H1 (cell line): ENCODE results near the gene CAMK2A. TPM values are rescaled to one million over a fixed set of nuclear protein-coding genes. Genes with fewer than 3 reads are reported as not detected.
A peak's percentile ranks its signal among the peaks of the same experiment; 100 is the strongest.

Source experiments
- CTBP2 ChIP-seq: IDR thresholded peaks from 2 replicates; pipeline ENCODE4 v1.7.0; 2011; ENCODE audit warnings: borderline replicate concordance, mild to moderate bottlenecking, moderate library complexity, mixed read lengths, low read length; ENCODE audit not compliant: insufficient read depth, insufficient read length
- EGR1 ChIP-seq: IDR thresholded peaks from 2 replicates; pipeline ENCODE4 v1.6.1; 2011; ENCODE audit warnings: low read depth, low read length, borderline replicate concordance
- EP300 ChIP-seq, 2 experiments: IDR thresholded peaks; 1 replicate in 1 of 2; 2 replicates in 1 of 2; pipeline ENCODE4 v1.6.1; 2011 to 2012; ENCODE audit warnings: low read depth in 2 of 2, low read length in 2 of 2, mild to moderate bottlenecking in 2 of 2, borderline replicate concordance in 1 of 2, inconsistent platforms in 1 of 2, moderate library complexity in 1 of 2
- EZH2 ChIP-seq: fragments of 200-600 bp; sonication (generic); IDR thresholded peaks from 2 replicates; pipeline ENCODE4 v1.7.1; 2012; ENCODE audit warnings: low read depth, mild to moderate bottlenecking, moderate library complexity, low read length, inconsistent platforms; ENCODE audit not compliant: severe bottlenecking
- KDM4A ChIP-seq: IDR thresholded peaks from one replicate; pipeline ENCODE4 v1.7.1; 2012; ENCODE audit warnings: low read depth, mild to moderate bottlenecking, moderate library complexity, low read length, inconsistent platforms; ENCODE audit not compliant: severe bottlenecking
- NRF1 ChIP-seq: IDR thresholded peaks from 2 replicates; pipeline ENCODE4 v1.6.1; 2011; ENCODE audit warnings: mild to moderate bottlenecking, low read depth, low read length, improper control_type of control experiment
- POLR2A ChIP-seq, 2 experiments: IDR thresholded peaks; 1 replicate in 1 of 2; 2 replicates in 1 of 2; pipeline ENCODE4 v1.6.1; 2011; ENCODE audit warnings: low read depth in 2 of 2, low read length in 2 of 2, mild to moderate bottlenecking in 2 of 2; ENCODE audit errors: control extremely low read depth in 1 of 2
- SIN3A ChIP-seq, 2 experiments: IDR thresholded peaks in 1 of 2; conservative IDR thresholded peaks in 1 of 2; 2 replicates each; pipeline ENCODE4 v1.6.1; 2011 to 2012; ENCODE audit warnings: low read length in 2 of 2, improper control_type of control experiment in 1 of 2, low read depth in 1 of 2, mild to moderate bottlenecking in 1 of 2
- TBP ChIP-seq: IDR thresholded peaks from 2 replicates; pipeline ENCODE4 v1.6.1; 2011; ENCODE audit warnings: low read depth, low read length, improper control_type of control experiment
- polyA plus RNA-seq, 7 experiments: library from polyadenylated mRNA; depleted of rRNA in 3 of 7; stranded (reverse) in 5 of 7; unstranded in 2 of 7; fragments of >200 nt in 5 of 7; fragments of 200-250 nt in 2 of 7; gene quantifications; 1 replicate in 5 of 7; 2 replicates in 1 of 7; 4 replicates in 1 of 7; pipeline versions ENCODE4 v1.2.1 to v1.2.3, GENCODE V29; 2011 to 2013; ENCODE audit warnings: missing spikeins in 2 of 7, mixed read lengths in 2 of 7
- total RNA-seq: library from RNA; stranded (reverse); fragmentation: NEBNext Ultra II Directional; extraction: Animal tissue kit (Norgen Biotek cat#: 25700); gene quantifications from 2 replicates; pipeline ENCODE4 v1.2.1, GENCODE V29; 2021
- TF ChIP-seq, protein P1 (sequence below): fragments of 300-600 bp; sonication (generic); IDR thresholded peaks from 2 replicates; pipeline ENCODE4 v1.7.1; 2012; ENCODE audit warnings: low read length, moderate library complexity, mild to moderate bottlenecking, inconsistent platforms; ENCODE audit not compliant: insufficient replicate concordance
- TF ChIP-seq, protein P2 (sequence below): IDR thresholded peaks from 2 replicates; pipeline ENCODE4 v1.6.1; 2012; ENCODE audit warnings: inconsistent platforms

The CAMK2A gene
- total and polyA plus RNA-seq, 2 of the 8 experiments (the other 6 are each of a cell fraction or from before 2014, with no cell fraction given) = 0.20 to 0.28 TPM

GRCh38 chr5:150175536-150175935 lies 114.0 kb downstream of the CAMK2A start (continued):
- TF ChIP-seq, protein P1, sequence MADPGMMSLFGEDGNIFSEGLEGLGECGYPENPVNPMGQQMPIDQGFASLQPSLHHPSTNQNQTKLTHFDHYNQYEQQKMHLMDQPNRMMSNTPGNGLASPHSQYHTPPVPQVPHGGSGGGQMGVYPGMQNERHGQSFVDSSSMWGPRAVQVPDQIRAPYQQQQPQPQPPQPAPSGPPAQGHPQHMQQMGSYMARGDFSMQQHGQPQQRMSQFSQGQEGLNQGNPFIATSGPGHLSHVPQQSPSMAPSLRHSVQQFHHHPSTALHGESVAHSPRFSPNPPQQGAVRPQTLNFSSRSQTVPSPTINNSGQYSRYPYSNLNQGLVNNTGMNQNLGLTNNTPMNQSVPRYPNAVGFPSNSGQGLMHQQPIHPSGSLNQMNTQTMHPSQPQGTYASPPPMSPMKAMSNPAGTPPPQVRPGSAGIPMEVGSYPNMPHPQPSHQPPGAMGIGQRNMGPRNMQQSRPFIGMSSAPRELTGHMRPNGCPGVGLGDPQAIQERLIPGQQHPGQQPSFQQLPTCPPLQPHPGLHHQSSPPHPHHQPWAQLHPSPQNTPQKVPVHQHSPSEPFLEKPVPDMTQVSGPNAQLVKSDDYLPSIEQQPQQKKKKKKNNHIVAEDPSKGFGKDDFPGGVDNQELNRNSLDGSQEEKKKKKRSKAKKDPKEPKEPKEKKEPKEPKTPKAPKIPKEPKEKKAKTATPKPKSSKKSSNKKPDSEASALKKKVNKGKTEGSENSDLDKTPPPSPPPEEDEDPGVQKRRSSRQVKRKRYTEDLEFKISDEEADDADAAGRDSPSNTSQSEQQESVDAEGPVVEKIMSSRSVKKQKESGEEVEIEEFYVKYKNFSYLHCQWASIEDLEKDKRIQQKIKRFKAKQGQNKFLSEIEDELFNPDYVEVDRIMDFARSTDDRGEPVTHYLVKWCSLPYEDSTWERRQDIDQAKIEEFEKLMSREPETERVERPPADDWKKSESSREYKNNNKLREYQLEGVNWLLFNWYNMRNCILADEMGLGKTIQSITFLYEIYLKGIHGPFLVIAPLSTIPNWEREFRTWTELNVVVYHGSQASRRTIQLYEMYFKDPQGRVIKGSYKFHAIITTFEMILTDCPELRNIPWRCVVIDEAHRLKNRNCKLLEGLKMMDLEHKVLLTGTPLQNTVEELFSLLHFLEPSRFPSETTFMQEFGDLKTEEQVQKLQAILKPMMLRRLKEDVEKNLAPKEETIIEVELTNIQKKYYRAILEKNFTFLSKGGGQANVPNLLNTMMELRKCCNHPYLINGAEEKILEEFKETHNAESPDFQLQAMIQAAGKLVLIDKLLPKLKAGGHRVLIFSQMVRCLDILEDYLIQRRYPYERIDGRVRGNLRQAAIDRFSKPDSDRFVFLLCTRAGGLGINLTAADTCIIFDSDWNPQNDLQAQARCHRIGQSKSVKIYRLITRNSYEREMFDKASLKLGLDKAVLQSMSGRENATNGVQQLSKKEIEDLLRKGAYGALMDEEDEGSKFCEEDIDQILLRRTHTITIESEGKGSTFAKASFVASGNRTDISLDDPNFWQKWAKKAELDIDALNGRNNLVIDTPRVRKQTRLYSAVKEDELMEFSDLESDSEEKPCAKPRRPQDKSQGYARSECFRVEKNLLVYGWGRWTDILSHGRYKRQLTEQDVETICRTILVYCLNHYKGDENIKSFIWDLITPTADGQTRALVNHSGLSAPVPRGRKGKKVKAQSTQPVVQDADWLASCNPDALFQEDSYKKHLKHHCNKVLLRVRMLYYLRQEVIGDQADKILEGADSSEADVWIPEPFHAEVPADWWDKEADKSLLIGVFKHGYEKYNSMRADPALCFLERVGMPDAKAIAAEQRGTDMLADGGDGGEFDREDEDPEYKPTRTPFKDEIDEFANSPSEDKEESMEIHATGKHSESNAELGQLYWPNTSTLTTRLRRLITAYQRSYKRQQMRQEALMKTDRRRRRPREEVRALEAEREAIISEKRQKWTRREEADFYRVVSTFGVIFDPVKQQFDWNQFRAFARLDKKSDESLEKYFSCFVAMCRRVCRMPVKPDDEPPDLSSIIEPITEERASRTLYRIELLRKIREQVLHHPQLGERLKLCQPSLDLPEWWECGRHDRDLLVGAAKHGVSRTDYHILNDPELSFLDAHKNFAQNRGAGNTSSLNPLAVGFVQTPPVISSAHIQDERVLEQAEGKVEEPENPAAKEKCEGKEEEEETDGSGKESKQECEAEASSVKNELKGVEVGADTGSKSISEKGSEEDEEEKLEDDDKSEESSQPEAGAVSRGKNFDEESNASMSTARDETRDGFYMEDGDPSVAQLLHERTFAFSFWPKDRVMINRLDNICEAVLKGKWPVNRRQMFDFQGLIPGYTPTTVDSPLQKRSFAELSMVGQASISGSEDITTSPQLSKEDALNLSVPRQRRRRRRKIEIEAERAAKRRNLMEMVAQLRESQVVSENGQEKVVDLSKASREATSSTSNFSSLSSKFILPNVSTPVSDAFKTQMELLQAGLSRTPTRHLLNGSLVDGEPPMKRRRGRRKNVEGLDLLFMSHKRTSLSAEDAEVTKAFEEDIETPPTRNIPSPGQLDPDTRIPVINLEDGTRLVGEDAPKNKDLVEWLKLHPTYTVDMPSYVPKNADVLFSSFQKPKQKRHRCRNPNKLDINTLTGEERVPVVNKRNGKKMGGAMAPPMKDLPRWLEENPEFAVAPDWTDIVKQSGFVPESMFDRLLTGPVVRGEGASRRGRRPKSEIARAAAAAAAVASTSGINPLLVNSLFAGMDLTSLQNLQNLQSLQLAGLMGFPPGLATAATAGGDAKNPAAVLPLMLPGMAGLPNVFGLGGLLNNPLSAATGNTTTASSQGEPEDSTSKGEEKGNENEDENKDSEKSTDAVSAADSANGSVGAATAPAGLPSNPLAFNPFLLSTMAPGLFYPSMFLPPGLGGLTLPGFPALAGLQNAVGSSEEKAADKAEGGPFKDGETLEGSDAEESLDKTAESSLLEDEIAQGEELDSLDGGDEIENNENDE = no peak
- TF ChIP-seq POLR2A (IDR thresholded peaks at IDR 0.05; ENCODE audit: control extremely low read depth in 1 of 2, low read depth in 2 of 2, low read length in 2 of 2) = no peak
- TF ChIP-seq, protein P2, sequence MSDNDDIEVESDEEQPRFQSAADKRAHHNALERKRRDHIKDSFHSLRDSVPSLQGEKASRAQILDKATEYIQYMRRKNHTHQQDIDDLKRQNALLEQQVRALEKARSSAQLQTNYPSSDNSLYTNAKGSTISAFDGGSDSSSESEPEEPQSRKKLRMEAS = peak; percentile 47; the same call in 1 of the 2 replicates
- no peak for TF ChIP-seq CTBP2
- no peak for TF ChIP-seq KDM4A
- TF ChIP-seq NRF1 = no peak
- TF ChIP-seq SIN3A (conservative IDR thresholded peaks at IDR 0.05 in 1 of 2, IDR thresholded peaks at IDR 0.05 in 1 of 2; ENCODE audit: low read depth in 1 of 2, low read length in 2 of 2) = no peak
- no peak for TF ChIP-seq EGR1
- TF ChIP-seq TBP = 0 out of 2 replicates have a peak, but pooled peaks have one; percentile 20
- no peak for TF ChIP-seq EP300 (IDR thresholded peaks at IDR 0.05; ENCODE audit: borderline replicate concordance in 1 of 2, low read depth in 2 of 2, low read length in 2 of 2)
- TF ChIP-seq EZH2 = no peak
